HEK293T (cell line): ENCODE results near the gene CIDEA.

Source experiments
- ARNT ChIP-seq: fragments of 450-650 bp; IDR thresholded peaks from 2 replicates; pipeline ENCODE4 v1.6.1; 2017; ENCODE audit warnings: mild to moderate bottlenecking
- BHLHE40 ChIP-seq: fragments of 450-650 bp; IDR thresholded peaks from 2 replicates; pipeline ENCODE4 v1.6.1; 2016; ENCODE audit warnings: mild to moderate bottlenecking, moderate library complexity, borderline replicate concordance
- ELF4 ChIP-seq: fragments of 450-650 bp; IDR thresholded peaks from 2 replicates; pipeline ENCODE4 v1.6.1; 2017; ENCODE audit warnings: antibody characterized with exemption
- FOXA1 ChIP-seq: fragments of 450-650 bp; IDR thresholded peaks from 2 replicates; pipeline ENCODE4 v1.6.1; 2016; ENCODE audit warnings: mild to moderate bottlenecking
- FOXK2 ChIP-seq: fragments of 450-650 bp; IDR thresholded peaks from 2 replicates; pipeline ENCODE4 v1.6.1; 2016; ENCODE audit warnings: mild to moderate bottlenecking
- FOXM1 ChIP-seq: fragments of 450-650 bp; IDR thresholded peaks from 2 replicates; pipeline ENCODE4 v1.6.1; 2017; ENCODE audit warnings: mild to moderate bottlenecking, borderline replicate concordance
- NFRKB ChIP-seq: fragments of 450-650 bp; IDR thresholded peaks from 2 replicates; pipeline ENCODE4 v1.6.1; 2016; ENCODE audit warnings: mild to moderate bottlenecking, moderate library complexity
- SP1 ChIP-seq: fragments of 450-650 bp; IDR thresholded peaks from 2 replicates; pipeline ENCODE4 v1.6.1; 2017
- SUZ12 ChIP-seq: fragments of 450-650 bp; IDR thresholded peaks from 2 replicates; pipeline ENCODE4 v1.6.1; 2016; ENCODE audit warnings: mild to moderate bottlenecking
- ZNF384 ChIP-seq: fragments of 450-650 bp; IDR thresholded peaks from 2 replicates; pipeline ENCODE4 v1.6.1; 2016

GRCh38 chr18:12279781-12280531 is 25.8 kb downstream of the CIDEA start:
- TF ChIP-seq SUZ12 = no peak
- no peak for TF ChIP-seq BHLHE40
- no peak for TF ChIP-seq ZNF384
- no peak for TF ChIP-seq FOXA1
- TF ChIP-seq ELF4 = no peak
- TF ChIP-seq FOXK2 = no peak
- TF ChIP-seq SP1 = no peak
- no peak for TF ChIP-seq ARNT
- no peak for TF ChIP-seq FOXM1
- TF ChIP-seq NFRKB = no peak
